Measurements from ENCODE around the gene PRR29. TPM values are rescaled to one million over a fixed set of nuclear protein-coding genes. Genes with fewer than 3 reads are reported as not detected.

Gene PRR29
- total and polyA plus RNA-seq, 2 donors (not counting 3 experiments of a cell fraction or from before 2014, with no cell fraction given) = 0.39 to 1.2 TPM

DNA sequence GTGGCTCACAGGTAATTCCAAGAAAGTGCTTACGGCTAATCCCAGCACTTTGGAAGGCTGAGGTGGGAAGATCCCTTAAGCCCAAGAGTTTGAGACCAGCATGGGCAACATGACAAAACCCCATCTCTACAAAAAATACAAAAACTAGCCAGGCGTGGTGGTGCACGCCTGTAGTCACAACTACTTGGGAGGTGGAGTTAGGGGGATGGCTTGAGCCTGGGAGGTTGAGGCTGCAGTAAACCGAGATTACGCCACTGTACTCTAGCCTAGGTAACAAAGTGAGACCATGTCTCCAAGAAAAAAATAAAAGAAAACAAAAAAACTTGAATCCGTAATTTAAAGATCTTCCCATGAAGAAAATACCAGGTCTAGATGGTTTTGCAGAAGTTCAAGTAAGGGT, 17.3 kb downstream of the PRR29 start:
- H3K36me3 ChIP-seq (ENCODE audit: control insufficient read depth in 2 of 2, extremely low read depth in 1 of 2, insufficient read depth in 2 of 2, low read length in 2 of 2) = no peaks in the 10 kb centered on the region
- H3K9me1 ChIP-seq (replicated peaks; ENCODE audit: control insufficient read depth, extremely low read depth, insufficient read depth, low read length) = no peaks in the 10 kb centered on the region
- no peaks in the 10 kb centered on the region for H3K27me3 ChIP-seq (ENCODE audit: control insufficient read depth in 2 of 2, insufficient read depth in 2 of 2, low read length in 2 of 2)
- H3K4me1 ChIP-seq (ENCODE audit: control insufficient read depth, extremely low read depth, insufficient read depth, low read length) = peaks cover 54% of the 10 kb centered on the region
- H3K4me3 ChIP-seq (replicated peaks in 1 of 3; ENCODE audit: insufficient read depth in 1 of 3, low read depth in 1 of 3, low read length in 3 of 3) = peak overlapping the region in 1 of 3 experiments; percentile 72
- no peaks in the 10 kb centered on the region for H3K9me3 ChIP-seq (replicated peaks; ENCODE audit: control insufficient read depth, insufficient read depth, low read length)
- intact Hi-C loops (cut with micrococcal nuclease) = loop anchor here (5.0 kb wide), 1 partner anchor 397 kb away; no protein-coding TSS in a partner anchor
- H3K4me2 ChIP-seq (ENCODE audit: insufficient read depth, low read length) = peak overlapping the region; percentile 93
- H4K20me1 ChIP-seq (replicated peaks; ENCODE audit: control insufficient read depth, extremely low read depth, insufficient read depth, low read length) = no peaks in the 10 kb centered on the region
- BruUV-seq (replicated peaks) = no TSS peak
- FAIRE-seq (no peak), DNase-seq (ENCODE audit: low read depth, low spot score) (no peak)
- peaks cover 63% of the 10 kb centered on the region for H3K79me2 ChIP-seq (ENCODE audit: control insufficient read depth, insufficient read depth, low read length)
- TF ChIP-seq, protein P1, sequence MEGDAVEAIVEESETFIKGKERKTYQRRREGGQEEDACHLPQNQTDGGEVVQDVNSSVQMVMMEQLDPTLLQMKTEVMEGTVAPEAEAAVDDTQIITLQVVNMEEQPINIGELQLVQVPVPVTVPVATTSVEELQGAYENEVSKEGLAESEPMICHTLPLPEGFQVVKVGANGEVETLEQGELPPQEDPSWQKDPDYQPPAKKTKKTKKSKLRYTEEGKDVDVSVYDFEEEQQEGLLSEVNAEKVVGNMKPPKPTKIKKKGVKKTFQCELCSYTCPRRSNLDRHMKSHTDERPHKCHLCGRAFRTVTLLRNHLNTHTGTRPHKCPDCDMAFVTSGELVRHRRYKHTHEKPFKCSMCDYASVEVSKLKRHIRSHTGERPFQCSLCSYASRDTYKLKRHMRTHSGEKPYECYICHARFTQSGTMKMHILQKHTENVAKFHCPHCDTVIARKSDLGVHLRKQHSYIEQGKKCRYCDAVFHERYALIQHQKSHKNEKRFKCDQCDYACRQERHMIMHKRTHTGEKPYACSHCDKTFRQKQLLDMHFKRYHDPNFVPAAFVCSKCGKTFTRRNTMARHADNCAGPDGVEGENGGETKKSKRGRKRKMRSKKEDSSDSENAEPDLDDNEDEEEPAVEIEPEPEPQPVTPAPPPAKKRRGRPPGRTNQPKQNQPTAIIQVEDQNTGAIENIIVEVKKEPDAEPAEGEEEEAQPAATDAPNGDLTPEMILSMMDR (IDR thresholded peaks at IDR 0.05; ENCODE audit: extremely low read depth in 1 of 2, insufficient read depth in 1 of 2, low read depth in 1 of 2, low read length in 2 of 2) = no peak
- peak; percentile 2 for TF ChIP-seq POLR2A (IDR thresholded peaks at IDR 0.05; ENCODE audit: low read depth, low read length)
- H3K9ac ChIP-seq (replicated peaks; ENCODE audit: extremely low read depth, insufficient read depth, low read length) = no peak overlapping the region
- peak overlapping the region; percentile 90 for H3K27ac ChIP-seq (ENCODE audit: insufficient read depth, low read depth, low read length)
- no peak overlapping the region for H2AFZ ChIP-seq (ENCODE audit: low read depth, low read length)
- POLR2A ChIA-PET = no interaction called here
- dilution Hi-C loops (cut with MboI; ENCODE audit: extremely low pct_ligation_motif_present, low sequenced_read_pairs) = no loop called here
- CTCF ChIA-PET = no interaction called here

- H3K79me2 ChIP-seq (ENCODE audit: control insufficient read depth, insufficient read depth, low read length) = peaks cover 61% of the 10 kb centered on the region
- TF ChIP-seq, protein P1 (IDR thresholded peaks at IDR 0.05; ENCODE audit: extremely low read depth in 1 of 2, insufficient read depth in 1 of 2, low read depth in 1 of 2, low read length in 2 of 2) = peak; percentile 5 to 9
- TF ChIP-seq POLR2AphosphoS5 (IDR thresholded peaks at IDR 0.05; ENCODE audit: insufficient read depth, low read depth, low read length) = peak; percentile 86
- no peak for TF ChIP-seq EZH2 (IDR thresholded peaks at IDR 0.05; ENCODE audit: borderline replicate concordance, low read depth, low read length, severe bottlenecking)
- TF ChIP-seq MYC (IDR thresholded peaks at IDR 0.05; ENCODE audit: low read depth, low read length) = peak; percentile 27
- TF ChIP-seq GATA2 (IDR thresholded peaks at IDR 0.05; ENCODE audit: insufficient read depth, insufficient read length, low read depth, low read length) = peak; percentile 80
- TF ChIP-seq FOS (IDR thresholded peaks at IDR 0.05; ENCODE audit: borderline replicate concordance, insufficient read depth, low read length) = no peak
- TF ChIP-seq, protein P2, sequence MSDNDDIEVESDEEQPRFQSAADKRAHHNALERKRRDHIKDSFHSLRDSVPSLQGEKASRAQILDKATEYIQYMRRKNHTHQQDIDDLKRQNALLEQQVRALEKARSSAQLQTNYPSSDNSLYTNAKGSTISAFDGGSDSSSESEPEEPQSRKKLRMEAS (IDR thresholded peaks at IDR 0.05; ENCODE audit: insufficient read depth, insufficient read length) = no peak
- peak; percentile 52 for TF ChIP-seq JUN (IDR thresholded peaks at IDR 0.05; ENCODE audit: borderline replicate concordance, insufficient read depth, insufficient read length, low read depth)
- TF ChIP-seq POLR2A (IDR thresholded peaks at IDR 0.05; ENCODE audit: low read depth, low read length) = peak; percentile 76
- H4K20me1 ChIP-seq (replicated peaks; ENCODE audit: control insufficient read depth, extremely low read depth, insufficient read depth, low read length) = no peaks in the 10 kb centered on the region
- H3K36me3 ChIP-seq (ENCODE audit: control insufficient read depth in 2 of 2, extremely low read depth in 1 of 2, insufficient read depth in 2 of 2, low read length in 2 of 2) = no peaks in the 10 kb centered on the region
- H3K4me3 ChIP-seq (replicated peaks in 1 of 3; ENCODE audit: insufficient read depth in 1 of 3, low read depth in 1 of 3, low read length in 3 of 3) = peak overlapping the region in 2 of 3 experiments; percentile 0 to 72
- DNase-seq (ENCODE audit: low read depth, low spot score) (peak; percentile 80), FAIRE-seq (peak; percentile 88)
- intact Hi-C loops (cut with micrococcal nuclease) (loop anchor here (1.0 to 5.0 kb wide), 3 partner anchors 8 to 396 kb away; no protein-coding TSS in a partner anchor), dilution Hi-C loops (cut with MboI; ENCODE audit: extremely low pct_ligation_motif_present, low sequenced_read_pairs) (no loop called here)
- TSS peak; percentile 20 for BruUV-seq (replicated peaks)
- no peaks in the 10 kb centered on the region for H3K9me1 ChIP-seq (replicated peaks; ENCODE audit: control insufficient read depth, extremely low read depth, insufficient read depth, low read length)
- no peaks in the 10 kb centered on the region for H3K27me3 ChIP-seq (ENCODE audit: control insufficient read depth in 2 of 2, insufficient read depth in 2 of 2, low read length in 2 of 2)
- H3K9ac ChIP-seq (replicated peaks; ENCODE audit: extremely low read depth, insufficient read depth, low read length) = peak overlapping the region; percentile 80
- H3K4me2 ChIP-seq (ENCODE audit: insufficient read depth, low read length) = peak overlapping the region; percentile 93
- H2AFZ ChIP-seq (ENCODE audit: low read depth, low read length) = no peak overlapping the region
- peaks cover 56% of the 10 kb centered on the region for H3K4me1 ChIP-seq (ENCODE audit: control insufficient read depth, extremely low read depth, insufficient read depth, low read length)
- peak overlapping the region; percentile 90 for H3K27ac ChIP-seq (ENCODE audit: insufficient read depth, low read depth, low read length)
- H3K9me3 ChIP-seq (replicated peaks; ENCODE audit: control insufficient read depth, insufficient read depth, low read length) = no peaks in the 10 kb centered on the region
- ChIA-PET POLR2A (interaction anchor here (0.8 to 3.1 kb wide), 3 partner anchors 11 to 16 kb away, joined by 4 to 32 read pairs (median 8); no protein-coding TSS in a partner anchor), CTCF (interaction anchor here (0.9 to 7.9 kb wide), 15 partner anchors 9 to 266 kb away, joined by 3 to 140 read pairs (median 9); partner anchors contain the start of gene ERN1)
These were observed 18.2 kb downstream of the PRR29 start for GRCh38 chr17:64016231-64016784.
